ENCODE results near the gene GATM. TPM values are rescaled to one million over a fixed set of nuclear protein-coding genes. Genes with fewer than 3 reads are reported as not detected.

Gene GATM
- total and polyA plus RNA-seq, 10 of the 15 experiments (the other 5 are each of a cell fraction or from before 2014, with no cell fraction given), result 11.7 to 83.1 (median 38.2) TPM

- TF ChIP-seq ZNF687 (IDR thresholded peaks at IDR 0.05), result no peak
- no peak for TF ChIP-seq IKZF1 (conservative IDR thresholded peaks at IDR 0.05)
- peak; percentile 50; the same call in 1 of the 2 replicates for TF ChIP-seq ZBTB40 (IDR thresholded peaks at IDR 0.05; ENCODE audit: borderline replicate concordance)
- TF ChIP-seq RCOR1 (conservative IDR thresholded peaks at IDR 0.05; ENCODE audit: low read depth, low read length), result no peak
- no peak for TF ChIP-seq TAF1 (IDR thresholded peaks at IDR 0.05; ENCODE audit: borderline replicate concordance, low read depth, low read length)
- no peak for TF ChIP-seq NRF1 (conservative IDR thresholded peaks at IDR 0.05; ENCODE audit: low read depth, low read length)
- no peak for TF ChIP-seq SMAD5 (IDR thresholded peaks at IDR 0.05; ENCODE audit: low read depth)
- no peak for TF ChIP-seq RBBP5 (conservative IDR thresholded peaks at IDR 0.05)
Observed at GRCh38 chr15:45378913-45379262, 544 bp upstream of the GATM start (continued).

All from GM12878 (cell line).